ENCODE measurements around the gene SLC26A4. TPM values are rescaled to one million over a fixed set of nuclear protein-coding genes. Genes with fewer than 3 reads are reported as not detected.

Gene SLC26A4
- total RNA-seq, 1 experiment from 2014 or later, result 0.22 TPM

DNA sequence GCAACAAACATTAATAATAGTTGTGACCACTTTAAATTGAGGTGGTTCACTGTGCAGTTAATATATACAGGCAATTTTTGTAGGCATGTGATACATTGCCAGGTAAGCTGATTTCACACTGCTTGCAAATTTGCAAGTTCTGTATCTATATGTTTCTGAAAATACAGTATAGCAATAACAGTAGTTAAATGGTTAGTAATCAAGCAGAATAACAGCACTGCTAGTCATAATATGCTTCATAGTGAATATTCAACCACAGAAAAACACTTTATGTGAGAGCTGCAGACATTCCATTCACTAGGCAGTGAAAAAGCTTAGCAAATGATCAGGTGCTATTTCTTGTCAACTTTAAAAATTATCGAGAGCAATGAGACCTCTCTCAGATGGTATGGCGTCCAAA is 28.9 kb downstream of the SLC26A4 start:
- no peak for TF ChIP-seq ZNF423 (CRISPR knock-in tag; IDR thresholded peaks at IDR 0.05)
- TF ChIP-seq, protein P1, sequence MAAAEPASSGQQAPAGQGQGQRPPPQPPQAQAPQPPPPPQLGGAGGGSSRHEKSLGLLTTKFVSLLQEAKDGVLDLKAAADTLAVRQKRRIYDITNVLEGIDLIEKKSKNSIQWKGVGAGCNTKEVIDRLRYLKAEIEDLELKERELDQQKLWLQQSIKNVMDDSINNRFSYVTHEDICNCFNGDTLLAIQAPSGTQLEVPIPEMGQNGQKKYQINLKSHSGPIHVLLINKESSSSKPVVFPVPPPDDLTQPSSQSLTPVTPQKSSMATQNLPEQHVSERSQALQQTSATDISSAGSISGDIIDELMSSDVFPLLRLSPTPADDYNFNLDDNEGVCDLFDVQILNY (CRISPR knock-in tag; IDR thresholded peaks at IDR 0.05), result no peak
- TF ChIP-seq, protein P2, sequence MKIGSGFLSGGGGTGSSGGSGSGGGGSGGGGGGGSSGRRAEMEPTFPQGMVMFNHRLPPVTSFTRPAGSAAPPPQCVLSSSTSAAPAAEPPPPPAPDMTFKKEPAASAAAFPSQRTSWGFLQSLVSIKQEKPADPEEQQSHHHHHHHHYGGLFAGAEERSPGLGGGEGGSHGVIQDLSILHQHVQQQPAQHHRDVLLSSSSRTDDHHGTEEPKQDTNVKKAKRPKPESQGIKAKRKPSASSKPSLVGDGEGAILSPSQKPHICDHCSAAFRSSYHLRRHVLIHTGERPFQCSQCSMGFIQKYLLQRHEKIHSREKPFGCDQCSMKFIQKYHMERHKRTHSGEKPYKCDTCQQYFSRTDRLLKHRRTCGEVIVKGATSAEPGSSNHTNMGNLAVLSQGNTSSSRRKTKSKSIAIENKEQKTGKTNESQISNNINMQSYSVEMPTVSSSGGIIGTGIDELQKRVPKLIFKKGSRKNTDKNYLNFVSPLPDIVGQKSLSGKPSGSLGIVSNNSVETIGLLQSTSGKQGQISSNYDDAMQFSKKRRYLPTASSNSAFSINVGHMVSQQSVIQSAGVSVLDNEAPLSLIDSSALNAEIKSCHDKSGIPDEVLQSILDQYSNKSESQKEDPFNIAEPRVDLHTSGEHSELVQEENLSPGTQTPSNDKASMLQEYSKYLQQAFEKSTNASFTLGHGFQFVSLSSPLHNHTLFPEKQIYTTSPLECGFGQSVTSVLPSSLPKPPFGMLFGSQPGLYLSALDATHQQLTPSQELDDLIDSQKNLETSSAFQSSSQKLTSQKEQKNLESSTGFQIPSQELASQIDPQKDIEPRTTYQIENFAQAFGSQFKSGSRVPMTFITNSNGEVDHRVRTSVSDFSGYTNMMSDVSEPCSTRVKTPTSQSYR (CRISPR knock-in tag; IDR thresholded peaks at IDR 0.05), result no peak
- TF ChIP-seq, protein P3, sequence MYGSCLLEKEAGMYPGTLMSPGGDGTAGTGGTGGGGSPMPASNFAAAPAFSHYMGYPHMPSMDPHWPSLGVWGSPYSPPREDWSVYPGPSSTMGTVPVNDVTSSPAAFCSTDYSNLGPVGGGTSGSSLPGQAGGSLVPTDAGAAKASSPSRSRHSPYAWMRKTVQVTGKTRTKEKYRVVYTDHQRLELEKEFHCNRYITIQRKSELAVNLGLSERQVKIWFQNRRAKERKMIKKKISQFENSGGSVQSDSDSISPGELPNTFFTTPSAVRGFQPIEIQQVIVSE (CRISPR knock-in tag; IDR thresholded peaks at IDR 0.05; ENCODE audit: borderline replicate concordance), result no peak
- TF ChIP-seq ZNF416 (CRISPR knock-in tag; IDR thresholded peaks at IDR 0.05), result no peak
- TF ChIP-seq, protein P4, sequence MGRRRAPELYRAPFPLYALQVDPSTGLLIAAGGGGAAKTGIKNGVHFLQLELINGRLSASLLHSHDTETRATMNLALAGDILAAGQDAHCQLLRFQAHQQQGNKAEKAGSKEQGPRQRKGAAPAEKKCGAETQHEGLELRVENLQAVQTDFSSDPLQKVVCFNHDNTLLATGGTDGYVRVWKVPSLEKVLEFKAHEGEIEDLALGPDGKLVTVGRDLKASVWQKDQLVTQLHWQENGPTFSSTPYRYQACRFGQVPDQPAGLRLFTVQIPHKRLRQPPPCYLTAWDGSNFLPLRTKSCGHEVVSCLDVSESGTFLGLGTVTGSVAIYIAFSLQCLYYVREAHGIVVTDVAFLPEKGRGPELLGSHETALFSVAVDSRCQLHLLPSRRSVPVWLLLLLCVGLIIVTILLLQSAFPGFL (CRISPR knock-in tag; IDR thresholded peaks at IDR 0.05; ENCODE audit: borderline replicate concordance), result no peak
- no peak for TF ChIP-seq CREM (CRISPR knock-in tag; IDR thresholded peaks at IDR 0.05)
- no peak for TF ChIP-seq SOX15 (CRISPR knock-in tag; IDR thresholded peaks at IDR 0.05)
- TF ChIP-seq, protein P5, sequence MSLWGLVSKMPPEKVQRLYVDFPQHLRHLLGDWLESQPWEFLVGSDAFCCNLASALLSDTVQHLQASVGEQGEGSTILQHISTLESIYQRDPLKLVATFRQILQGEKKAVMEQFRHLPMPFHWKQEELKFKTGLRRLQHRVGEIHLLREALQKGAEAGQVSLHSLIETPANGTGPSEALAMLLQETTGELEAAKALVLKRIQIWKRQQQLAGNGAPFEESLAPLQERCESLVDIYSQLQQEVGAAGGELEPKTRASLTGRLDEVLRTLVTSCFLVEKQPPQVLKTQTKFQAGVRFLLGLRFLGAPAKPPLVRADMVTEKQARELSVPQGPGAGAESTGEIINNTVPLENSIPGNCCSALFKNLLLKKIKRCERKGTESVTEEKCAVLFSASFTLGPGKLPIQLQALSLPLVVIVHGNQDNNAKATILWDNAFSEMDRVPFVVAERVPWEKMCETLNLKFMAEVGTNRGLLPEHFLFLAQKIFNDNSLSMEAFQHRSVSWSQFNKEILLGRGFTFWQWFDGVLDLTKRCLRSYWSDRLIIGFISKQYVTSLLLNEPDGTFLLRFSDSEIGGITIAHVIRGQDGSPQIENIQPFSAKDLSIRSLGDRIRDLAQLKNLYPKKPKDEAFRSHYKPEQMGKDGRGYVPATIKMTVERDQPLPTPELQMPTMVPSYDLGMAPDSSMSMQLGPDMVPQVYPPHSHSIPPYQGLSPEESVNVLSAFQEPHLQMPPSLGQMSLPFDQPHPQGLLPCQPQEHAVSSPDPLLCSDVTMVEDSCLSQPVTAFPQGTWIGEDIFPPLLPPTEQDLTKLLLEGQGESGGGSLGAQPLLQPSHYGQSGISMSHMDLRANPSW (CRISPR knock-in tag; conservative IDR thresholded peaks at IDR 0.05; ENCODE audit: low read depth), result no peak
- TF ChIP-seq, protein P6, sequence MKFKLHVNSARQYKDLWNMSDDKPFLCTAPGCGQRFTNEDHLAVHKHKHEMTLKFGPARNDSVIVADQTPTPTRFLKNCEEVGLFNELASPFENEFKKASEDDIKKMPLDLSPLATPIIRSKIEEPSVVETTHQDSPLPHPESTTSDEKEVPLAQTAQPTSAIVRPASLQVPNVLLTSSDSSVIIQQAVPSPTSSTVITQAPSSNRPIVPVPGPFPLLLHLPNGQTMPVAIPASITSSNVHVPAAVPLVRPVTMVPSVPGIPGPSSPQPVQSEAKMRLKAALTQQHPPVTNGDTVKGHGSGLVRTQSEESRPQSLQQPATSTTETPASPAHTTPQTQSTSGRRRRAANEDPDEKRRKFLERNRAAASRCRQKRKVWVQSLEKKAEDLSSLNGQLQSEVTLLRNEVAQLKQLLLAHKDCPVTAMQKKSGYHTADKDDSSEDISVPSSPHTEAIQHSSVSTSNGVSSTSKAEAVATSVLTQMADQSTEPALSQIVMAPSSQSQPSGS (CRISPR knock-in tag; IDR thresholded peaks at IDR 0.05; ENCODE audit: borderline replicate concordance, low read depth), result no peak
- TF ChIP-seq, protein P7, sequence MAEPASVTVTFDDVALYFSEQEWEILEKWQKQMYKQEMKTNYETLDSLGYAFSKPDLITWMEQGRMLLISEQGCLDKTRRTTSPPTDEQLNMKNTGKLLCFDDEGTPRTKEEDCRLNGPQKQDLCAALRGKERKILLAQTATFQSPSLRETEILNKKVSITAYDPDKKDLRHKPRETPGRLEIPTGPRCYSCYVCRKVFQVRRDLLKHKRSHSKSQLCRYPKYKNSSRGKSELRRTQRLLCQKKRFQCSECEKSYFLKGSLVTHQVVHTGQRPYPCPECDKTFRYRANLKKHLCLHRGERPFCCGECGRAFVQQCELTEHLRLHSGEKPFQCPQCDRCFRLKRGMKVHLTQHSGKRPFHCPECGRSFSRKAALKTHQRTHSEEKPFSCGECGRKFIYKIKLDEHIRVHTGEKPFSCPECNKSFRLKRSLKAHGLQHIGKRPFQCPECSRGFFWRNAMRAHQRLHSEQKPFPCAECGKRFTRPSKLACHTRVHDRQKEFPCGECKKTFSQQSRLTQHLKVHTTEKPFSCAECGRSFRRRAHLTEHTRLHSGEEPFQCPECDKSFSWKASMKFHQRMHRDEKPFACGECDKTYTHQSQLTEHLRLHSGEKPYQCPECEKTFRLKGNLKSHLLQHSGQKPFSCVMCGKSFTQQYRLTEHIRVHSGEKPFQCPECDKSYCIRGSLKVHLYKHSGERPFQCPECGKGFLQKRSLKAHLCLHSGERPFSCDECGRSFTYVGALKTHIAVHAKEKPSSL (CRISPR knock-in tag; conservative IDR thresholded peaks at IDR 0.05), result no peak
- TF ChIP-seq GTF2I (CRISPR knock-in tag; conservative IDR thresholded peaks at IDR 0.05), result no peak
- TF ChIP-seq NFE2L1 (CRISPR knock-in tag; IDR thresholded peaks at IDR 0.05), result no peak
- TF ChIP-seq, protein P8, sequence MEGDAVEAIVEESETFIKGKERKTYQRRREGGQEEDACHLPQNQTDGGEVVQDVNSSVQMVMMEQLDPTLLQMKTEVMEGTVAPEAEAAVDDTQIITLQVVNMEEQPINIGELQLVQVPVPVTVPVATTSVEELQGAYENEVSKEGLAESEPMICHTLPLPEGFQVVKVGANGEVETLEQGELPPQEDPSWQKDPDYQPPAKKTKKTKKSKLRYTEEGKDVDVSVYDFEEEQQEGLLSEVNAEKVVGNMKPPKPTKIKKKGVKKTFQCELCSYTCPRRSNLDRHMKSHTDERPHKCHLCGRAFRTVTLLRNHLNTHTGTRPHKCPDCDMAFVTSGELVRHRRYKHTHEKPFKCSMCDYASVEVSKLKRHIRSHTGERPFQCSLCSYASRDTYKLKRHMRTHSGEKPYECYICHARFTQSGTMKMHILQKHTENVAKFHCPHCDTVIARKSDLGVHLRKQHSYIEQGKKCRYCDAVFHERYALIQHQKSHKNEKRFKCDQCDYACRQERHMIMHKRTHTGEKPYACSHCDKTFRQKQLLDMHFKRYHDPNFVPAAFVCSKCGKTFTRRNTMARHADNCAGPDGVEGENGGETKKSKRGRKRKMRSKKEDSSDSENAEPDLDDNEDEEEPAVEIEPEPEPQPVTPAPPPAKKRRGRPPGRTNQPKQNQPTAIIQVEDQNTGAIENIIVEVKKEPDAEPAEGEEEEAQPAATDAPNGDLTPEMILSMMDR (IDR thresholded peaks at IDR 0.05), result no peak
- TF ChIP-seq, protein P9, sequence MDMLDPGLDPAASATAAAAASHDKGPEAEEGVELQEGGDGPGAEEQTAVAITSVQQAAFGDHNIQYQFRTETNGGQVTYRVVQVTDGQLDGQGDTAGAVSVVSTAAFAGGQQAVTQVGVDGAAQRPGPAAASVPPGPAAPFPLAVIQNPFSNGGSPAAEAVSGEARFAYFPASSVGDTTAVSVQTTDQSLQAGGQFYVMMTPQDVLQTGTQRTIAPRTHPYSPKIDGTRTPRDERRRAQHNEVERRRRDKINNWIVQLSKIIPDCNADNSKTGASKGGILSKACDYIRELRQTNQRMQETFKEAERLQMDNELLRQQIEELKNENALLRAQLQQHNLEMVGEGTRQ (CRISPR knock-in tag; IDR thresholded peaks at IDR 0.05), result no peak
- no peak for TF ChIP-seq ETV6 (CRISPR knock-in tag; IDR thresholded peaks at IDR 0.05)
- POLR2A ChIA-PET, result interaction anchor here (1.3 kb wide), 1 partner anchor 26 kb away, joined by 3 read pairs; no protein-coding TSS in a partner anchor
- ATAC-seq, result no peak
- Mint-ChIP-seq H3K27ac (no peak overlapping the region), H3K27me3 (ENCODE audit: low read depth) (no peaks in the 10 kb centered on the region), H3K4me3 (no peak overlapping the region), H3K36me3 (no peaks in the 10 kb centered on the region), H3K4me1 (peaks cover 42% of the 10 kb centered on the region), H3K9me3 (no peaks in the 10 kb centered on the region)
- no peak for DNase-seq (ENCODE audit: low spot score)
- CTCF ChIA-PET, result interaction anchor here (1.3 to 1.4 kb wide), 2 partner anchors 28 to 185 kb away, joined by 3 to 5 read pairs; no protein-coding TSS in a partner anchor

Measured in WTC11 (cell line).